ENCODE results near the gene PRMT5. TPM values are rescaled to one million over a fixed set of nuclear protein-coding genes. Genes with fewer than 3 reads are reported as not detected.

PRMT5 gene
- total RNA-seq, 4 donors from 2014 or later: 32.2 to 92.3 (median 43.4) TPM

DNA sequence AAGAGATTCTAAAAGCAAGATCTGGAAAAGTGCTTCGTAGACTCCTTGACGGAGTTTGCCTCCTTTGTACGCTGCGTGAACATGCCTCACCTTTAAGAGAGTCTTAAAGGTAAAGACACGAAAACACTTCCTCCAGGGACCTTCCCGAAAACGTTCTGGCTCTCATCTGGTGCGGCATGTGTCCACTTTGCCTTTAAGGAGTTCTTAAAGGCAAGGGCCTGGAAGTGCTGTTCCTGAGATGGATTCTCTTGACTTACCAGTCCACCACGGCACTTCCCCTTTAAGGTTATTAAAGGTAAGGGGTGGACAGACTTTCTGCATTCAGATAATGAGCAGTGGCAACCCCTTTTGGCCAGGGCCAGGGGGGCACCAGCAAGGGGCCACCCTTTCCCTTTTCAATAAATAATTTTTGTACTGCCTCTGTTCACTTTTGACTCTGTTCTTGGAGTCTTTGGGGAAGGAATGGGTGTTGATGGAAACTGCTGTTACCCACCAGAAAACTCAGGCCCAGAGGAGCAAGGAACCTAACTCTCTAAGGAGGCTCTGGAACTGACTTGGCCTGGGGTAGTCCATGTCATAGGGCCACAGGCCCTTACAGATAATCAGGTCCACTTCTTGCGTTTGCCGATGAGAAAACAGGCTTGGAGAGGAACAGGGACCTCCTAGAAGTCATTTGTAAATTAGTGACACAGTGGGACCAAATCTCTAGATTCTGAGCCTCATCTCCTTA is 41.8 kb downstream of the PRMT5 start:
- TF ChIP-seq EP300 (IDR thresholded peaks at IDR 0.05; ENCODE audit: low read depth) (no peak), POLR2A (IDR thresholded peaks at IDR 0.05) (no peak), POLR2AphosphoS5 (IDR thresholded peaks at IDR 0.05) (peak in 1 of 3 donors; percentile 19)
- TF ChIP-seq, protein P1, sequence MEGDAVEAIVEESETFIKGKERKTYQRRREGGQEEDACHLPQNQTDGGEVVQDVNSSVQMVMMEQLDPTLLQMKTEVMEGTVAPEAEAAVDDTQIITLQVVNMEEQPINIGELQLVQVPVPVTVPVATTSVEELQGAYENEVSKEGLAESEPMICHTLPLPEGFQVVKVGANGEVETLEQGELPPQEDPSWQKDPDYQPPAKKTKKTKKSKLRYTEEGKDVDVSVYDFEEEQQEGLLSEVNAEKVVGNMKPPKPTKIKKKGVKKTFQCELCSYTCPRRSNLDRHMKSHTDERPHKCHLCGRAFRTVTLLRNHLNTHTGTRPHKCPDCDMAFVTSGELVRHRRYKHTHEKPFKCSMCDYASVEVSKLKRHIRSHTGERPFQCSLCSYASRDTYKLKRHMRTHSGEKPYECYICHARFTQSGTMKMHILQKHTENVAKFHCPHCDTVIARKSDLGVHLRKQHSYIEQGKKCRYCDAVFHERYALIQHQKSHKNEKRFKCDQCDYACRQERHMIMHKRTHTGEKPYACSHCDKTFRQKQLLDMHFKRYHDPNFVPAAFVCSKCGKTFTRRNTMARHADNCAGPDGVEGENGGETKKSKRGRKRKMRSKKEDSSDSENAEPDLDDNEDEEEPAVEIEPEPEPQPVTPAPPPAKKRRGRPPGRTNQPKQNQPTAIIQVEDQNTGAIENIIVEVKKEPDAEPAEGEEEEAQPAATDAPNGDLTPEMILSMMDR (IDR thresholded peaks at IDR 0.05): no peak
- peak; percentile 78 for DNase-seq
- peak overlapping the region; percentile 45 to 65 (median 51) for H3K4me3 ChIP-seq
- peak overlapping the region; percentile 82 to 88 (median 88) for H3K27ac ChIP-seq
- no peaks in the 10 kb centered on the region for H3K27me3 ChIP-seq
- H3K4me1 ChIP-seq: peaks cover 13 to 40% (median 13%) of the 10 kb centered on the region in 4 donors
- H3K9me3 ChIP-seq: no peaks in the 10 kb centered on the region
- WGBS, 2 donors (ENCODE audit: low coverage in 1 of 2): 0 to 24% methylated on average over 4 to 11 of the region's 11 CpGs
- no peaks in the 10 kb centered on the region for H3K36me3 ChIP-seq
- intact Hi-C loops (cut with DNase I; ENCODE audit: low total_unique reads) (no loop called here), in situ Hi-C loops (cut with MboI; ENCODE audit: low pct_ligation_motif_present in 1 of 4, low pct_unique_long_range_greater_than_20kb in 1 of 4, low sequenced_read_pairs in 3 of 4) (no loop called here)

DNA sequence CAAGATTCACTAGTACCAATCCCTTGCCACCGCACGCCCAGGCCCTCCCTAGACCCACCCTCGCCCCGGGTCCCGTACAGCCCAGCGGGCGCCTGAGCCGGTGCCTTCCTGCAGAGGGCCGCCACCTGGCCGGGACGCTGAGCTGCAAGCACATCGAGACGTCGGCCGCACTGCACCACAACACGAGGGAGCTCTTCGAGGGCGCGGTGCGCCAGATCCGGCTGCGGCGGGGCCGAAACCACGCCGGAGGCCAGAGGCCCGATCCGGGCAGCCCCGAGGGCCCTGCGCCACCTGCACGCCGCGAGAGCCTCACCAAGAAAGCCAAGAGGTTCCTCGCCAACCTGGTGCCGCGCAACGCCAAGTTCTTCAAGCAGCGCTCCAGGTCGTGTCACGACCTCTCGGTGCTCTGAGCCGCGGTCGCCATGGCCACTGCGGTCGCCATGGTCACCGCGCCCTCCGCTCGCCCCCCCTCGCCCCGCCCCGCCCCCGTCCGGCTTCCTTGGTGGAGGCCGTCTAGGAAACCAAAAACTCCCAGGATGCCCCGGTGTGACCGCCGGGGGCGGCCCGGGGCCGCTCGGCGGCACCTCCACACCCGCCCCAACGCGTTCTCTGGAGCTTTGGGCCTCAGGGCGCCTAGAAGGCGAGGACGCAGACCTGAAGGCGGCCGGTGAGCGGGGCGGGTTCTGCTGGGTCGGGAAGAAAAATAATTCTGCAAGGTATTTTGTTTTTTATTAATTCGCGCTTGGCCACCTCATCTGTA is 42.5 kb downstream of the PRMT5 start:
- Histone ChIP-seq H3K4me3 (peak overlapping the region; percentile 45 to 65 (median 51)), H3K27ac (peak overlapping the region; percentile 82 to 88 (median 88)), H3K27me3 (no peaks in the 10 kb centered on the region), H3K9me3 (no peaks in the 10 kb centered on the region), H3K4me1 (peaks cover 13 to 44% (median 15%) of the 10 kb centered on the region in 4 donors), H3K36me3 (no peaks in the 10 kb centered on the region)
- TF ChIP-seq, protein P1 (IDR thresholded peaks at IDR 0.05): peak in 3 of 5 experiments; percentile 3 to 41 (median 15)
- TF ChIP-seq POLR2AphosphoS5 (IDR thresholded peaks at IDR 0.05) (peak in 1 of 3 donors; percentile 7), EP300 (IDR thresholded peaks at IDR 0.05; ENCODE audit: low read depth) (no peak), POLR2A (IDR thresholded peaks at IDR 0.05) (peak; percentile 60)
- intact Hi-C loops (cut with DNase I; ENCODE audit: low total_unique reads) (no loop called here), in situ Hi-C loops (cut with MboI; ENCODE audit: low pct_ligation_motif_present in 1 of 4, low pct_unique_long_range_greater_than_20kb in 1 of 4, low sequenced_read_pairs in 3 of 4) (no loop called here)
- DNase-seq: peak; percentile 87
- 8 to 11% methylated on average over 5 to 29 of the region's 77 CpGs for WGBS, 2 donors (ENCODE audit: low coverage in 1 of 2)

DNA sequence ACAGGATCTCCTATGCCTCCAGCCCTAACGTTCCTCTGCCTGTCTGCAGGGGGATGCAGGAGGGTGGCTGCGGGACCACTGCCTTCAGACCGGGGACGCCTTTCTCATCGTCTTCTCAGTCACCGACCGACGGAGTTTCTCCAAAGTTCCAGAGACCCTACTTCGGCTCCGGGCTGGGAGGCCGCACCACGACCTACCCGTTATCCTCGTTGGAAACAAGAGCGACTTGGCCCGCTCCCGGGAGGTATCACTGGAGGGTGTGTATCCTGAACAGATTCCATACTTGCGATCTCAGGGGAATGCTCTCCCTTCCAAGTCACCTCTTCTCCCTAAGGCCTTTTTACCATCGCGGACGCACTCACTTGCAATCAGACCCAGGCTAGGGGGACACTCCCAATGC is 43.2 kb downstream of the PRMT5 start:
- 94 to 96% methylated on average over 17 to 21 of the region's 21 CpGs for WGBS, 2 donors (ENCODE audit: low coverage in 1 of 2)
- in situ Hi-C loops (cut with MboI; ENCODE audit: low pct_ligation_motif_present in 1 of 4, low pct_unique_long_range_greater_than_20kb in 1 of 4, low sequenced_read_pairs in 3 of 4): no loop called here
- H3K36me3 ChIP-seq: no peaks in the 10 kb centered on the region
- no peaks in the 10 kb centered on the region for H3K9me3 ChIP-seq
- peaks cover 13 to 44% (median 15%) of the 10 kb centered on the region in 4 donors for H3K4me1 ChIP-seq
- TF ChIP-seq EP300 (IDR thresholded peaks at IDR 0.05; ENCODE audit: low read depth) (no peak), POLR2AphosphoS5 (IDR thresholded peaks at IDR 0.05) (no peak), POLR2A (IDR thresholded peaks at IDR 0.05) (no peak)
- TF ChIP-seq, protein P1 (IDR thresholded peaks at IDR 0.05): no peak
- peak overlapping the region in 2 of 4 donors; percentile 56 to 65 for H3K4me3 ChIP-seq
- no peaks in the 10 kb centered on the region for H3K27me3 ChIP-seq
- intact Hi-C loops (cut with DNase I; ENCODE audit: low total_unique reads): no loop called here
- no peak for DNase-seq
- H3K27ac ChIP-seq: peak overlapping the region; percentile 82 to 88 (median 88)

Measured in transverse colon (tissue), 4 donors.